Breast epithelium (tissue), 4 donors: ENCODE measurements around the gene TMEFF2. TPM values are rescaled to one million over a fixed set of nuclear protein-coding genes. Genes with fewer than 3 reads are reported as not detected.
A peak's percentile ranks its signal among the peaks of the same experiment; 100 is the strongest.

Source experiments
- DNase-seq, 2 donors: peaks; one replicate each; pipeline ENCODE4 v3.0.0-alpha.2; 2019; ENCODE audit warnings: low spot score in 2 of 2
- H3K27ac ChIP-seq, 2 donors: fragments of 200-600 bp; sonication (generic) in 1 of 2; one replicate each; pipeline ENCODE4 v1.5.1; 2016 to 2019; ENCODE audit warnings: mild to moderate bottlenecking in 1 of 2
- H3K27me3 ChIP-seq, 2 donors: fragments of 200-600 bp; sonication (generic) in 1 of 2; one replicate each; pipeline versions ENCODE4 v1.5.1 to v1.6.0; 2017 to 2019; ENCODE audit warnings: control low read depth in 1 of 2, mild to moderate bottlenecking in 1 of 2
- H3K36me3 ChIP-seq: fragments of 200-600 bp; one replicate; pipeline ENCODE4 v1.5.1; 2019
- H3K4me1 ChIP-seq, 2 donors: fragments of 200-600 bp; sonication (generic); one replicate each; pipeline ENCODE4 v1.5.1; 2016 to 2019; ENCODE audit warnings: control low read depth in 1 of 2
- H3K4me3 ChIP-seq, 3 donors: fragments of 200-600 bp; sonication (generic); 1 replicate in 2 of 3; 2 replicates in 1 of 3; pipeline ENCODE4 v1.5.1; 2016 to 2019; ENCODE audit warnings: mild to moderate bottlenecking in 3 of 3, moderate library complexity in 2 of 3
- H3K9me3 ChIP-seq, 2 donors: fragments of 200-600 bp; sonication (generic) in 1 of 2; one replicate each; pipeline ENCODE4 v1.5.1; 2016 to 2019; ENCODE audit warnings: control low read depth in 1 of 2
- POLR2A ChIP-seq: fragments of 450-650 bp; IDR thresholded peaks from one replicate; pipeline ENCODE4 v1.6.1; 2016; ENCODE audit warnings: antibody characterized with exemption, mild to moderate bottlenecking, moderate library complexity
- POLR2AphosphoS5 ChIP-seq, 3 donors: sonication (generic); formaldehyde crosslinking; IDR thresholded peaks; one replicate each; pipeline ENCODE4 v1.6.1; 2017; ENCODE audit warnings: antibody characterized with exemption in 3 of 3
- intact Hi-C: fragments of 100-400 bp; cut with DNase I; formaldehyde crosslinking; loops from one replicate; pipeline ENCODE4 v1.15.1; 2023; ENCODE audit warnings: low total_unique reads
- total RNA-seq, 3 donors: library from RNA; depleted of rRNA; stranded (reverse); fragments of >200 nt; gene quantifications; one replicate each; pipeline ENCODE4 v1.1.0, GENCODE V29; 2016
- TF ChIP-seq, protein P1 (sequence below), 3 donors: fragments of 450-650 bp; IDR thresholded peaks; one replicate each; pipeline ENCODE4 v1.5.1; 2016 to 2017; ENCODE audit warnings: antibody characterized with exemption in 3 of 3, mild to moderate bottlenecking in 3 of 3, moderate library complexity in 3 of 3

The TMEFF2 gene
- total RNA-seq, 3 donors from 2014 or later = 0.32 TPM; not detected in 2

DNA sequence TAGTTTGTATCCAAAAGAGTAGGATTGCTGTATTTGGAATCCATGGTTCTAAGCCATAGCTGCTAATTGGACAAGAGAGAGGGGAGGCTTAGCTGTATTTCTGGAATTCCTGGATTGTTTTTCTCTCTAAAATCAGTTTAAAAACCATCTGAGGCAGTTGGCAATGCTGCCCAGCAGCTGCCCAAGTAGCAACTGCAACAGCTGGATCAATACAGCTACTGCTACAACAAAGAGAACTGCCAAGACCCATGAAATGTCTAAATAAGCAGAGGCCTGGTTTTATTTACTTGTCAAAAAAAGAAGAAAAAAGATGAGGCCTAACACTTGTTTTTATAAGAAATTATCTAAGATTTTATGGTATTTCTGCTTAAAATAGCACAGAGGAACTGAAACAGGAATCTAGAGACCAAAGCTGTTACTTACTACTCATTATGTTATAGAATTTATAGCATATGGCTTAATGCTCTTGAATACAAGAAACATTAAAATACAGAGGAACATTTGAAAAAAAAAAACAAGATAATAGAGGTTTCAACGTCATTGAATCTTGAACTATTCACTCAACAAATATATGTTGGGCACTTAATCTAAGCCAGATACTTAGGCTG, 39.1 kb downstream of the TMEFF2 start:
- no peak overlapping the region for H3K27ac ChIP-seq
- intact Hi-C loops = no loop called here
- no peak overlapping the region for H3K4me3 ChIP-seq

DNA sequence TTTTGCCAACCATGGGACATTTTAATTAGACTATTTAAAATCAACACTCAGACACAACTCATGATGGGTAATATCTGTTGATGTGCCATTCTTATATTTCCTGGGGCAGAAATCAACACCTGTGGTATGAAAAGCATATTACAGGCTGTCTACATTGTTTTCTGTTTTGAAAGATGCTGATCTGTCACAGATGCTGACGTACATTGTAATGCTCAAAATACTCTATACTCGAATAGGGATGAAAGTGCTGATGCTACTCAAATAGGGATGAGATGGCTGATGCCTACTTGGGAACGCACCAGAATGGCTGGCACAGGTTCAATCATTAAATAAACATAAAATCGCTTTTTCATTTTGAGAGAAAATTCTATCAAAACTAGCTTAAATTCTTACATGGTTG, 41.2 kb downstream of the TMEFF2 start:
- Histone ChIP-seq H3K36me3 (no peaks in the 10 kb centered on the region), H3K4me1 (no peaks in the 10 kb centered on the region), H3K9me3 (no peaks in the 10 kb centered on the region), H3K27ac (no peak overlapping the region), H3K4me3 (no peak overlapping the region), H3K27me3 (no peaks in the 10 kb centered on the region)
- intact Hi-C loops = no loop called here
- no peak for DNase-seq
- TF ChIP-seq POLR2A (no peak), POLR2AphosphoS5 (IDR thresholded peaks at IDR 0.05) (no peak)
- TF ChIP-seq, protein P1, sequence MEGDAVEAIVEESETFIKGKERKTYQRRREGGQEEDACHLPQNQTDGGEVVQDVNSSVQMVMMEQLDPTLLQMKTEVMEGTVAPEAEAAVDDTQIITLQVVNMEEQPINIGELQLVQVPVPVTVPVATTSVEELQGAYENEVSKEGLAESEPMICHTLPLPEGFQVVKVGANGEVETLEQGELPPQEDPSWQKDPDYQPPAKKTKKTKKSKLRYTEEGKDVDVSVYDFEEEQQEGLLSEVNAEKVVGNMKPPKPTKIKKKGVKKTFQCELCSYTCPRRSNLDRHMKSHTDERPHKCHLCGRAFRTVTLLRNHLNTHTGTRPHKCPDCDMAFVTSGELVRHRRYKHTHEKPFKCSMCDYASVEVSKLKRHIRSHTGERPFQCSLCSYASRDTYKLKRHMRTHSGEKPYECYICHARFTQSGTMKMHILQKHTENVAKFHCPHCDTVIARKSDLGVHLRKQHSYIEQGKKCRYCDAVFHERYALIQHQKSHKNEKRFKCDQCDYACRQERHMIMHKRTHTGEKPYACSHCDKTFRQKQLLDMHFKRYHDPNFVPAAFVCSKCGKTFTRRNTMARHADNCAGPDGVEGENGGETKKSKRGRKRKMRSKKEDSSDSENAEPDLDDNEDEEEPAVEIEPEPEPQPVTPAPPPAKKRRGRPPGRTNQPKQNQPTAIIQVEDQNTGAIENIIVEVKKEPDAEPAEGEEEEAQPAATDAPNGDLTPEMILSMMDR (IDR thresholded peaks at IDR 0.05) = no peak

More for the DNA sequence above, 39.1 kb downstream of the TMEFF2 start:
- no peak for DNase-seq
- Histone ChIP-seq H3K9me3 (no peaks in the 10 kb centered on the region), H3K27me3 (no peaks in the 10 kb centered on the region), H3K4me1 (no peaks in the 10 kb centered on the region), H3K36me3 (no peaks in the 10 kb centered on the region)
- no peak for TF ChIP-seq POLR2A
- no peak for TF ChIP-seq POLR2AphosphoS5 (IDR thresholded peaks at IDR 0.05)
- TF ChIP-seq, protein P1 (IDR thresholded peaks at IDR 0.05) = no peak

DNA sequence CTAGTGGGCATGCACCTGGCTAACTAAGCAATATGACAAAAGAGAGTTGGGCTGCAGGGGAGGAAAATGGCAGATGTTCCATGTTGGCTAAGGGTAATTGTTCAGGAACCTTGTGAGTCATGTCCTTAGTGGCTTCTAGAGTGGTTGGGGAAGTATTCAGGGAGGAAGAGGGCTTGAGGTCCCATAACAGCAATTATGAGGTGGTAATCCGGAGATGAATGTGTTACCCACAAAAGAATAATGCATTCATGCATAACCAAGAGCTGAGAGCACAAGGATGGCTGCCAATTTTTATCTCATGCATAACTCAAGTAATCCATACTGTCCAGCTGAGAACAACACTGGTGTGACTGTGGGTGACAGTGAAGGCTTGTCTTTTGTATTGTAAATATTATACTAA, 42.9 kb downstream of the TMEFF2 start:
- Histone ChIP-seq H3K27me3 (no peaks in the 10 kb centered on the region), H3K4me1 (no peaks in the 10 kb centered on the region), H3K4me3 (no peak overlapping the region), H3K36me3 (no peaks in the 10 kb centered on the region), H3K27ac (no peak overlapping the region), H3K9me3 (no peaks in the 10 kb centered on the region)
- no peak for DNase-seq
- intact Hi-C loops = no loop called here
- TF ChIP-seq POLR2A = no peak
- no peak for TF ChIP-seq POLR2AphosphoS5 (IDR thresholded peaks at IDR 0.05)
- TF ChIP-seq, protein P1 (IDR thresholded peaks at IDR 0.05) = no peak

DNA sequence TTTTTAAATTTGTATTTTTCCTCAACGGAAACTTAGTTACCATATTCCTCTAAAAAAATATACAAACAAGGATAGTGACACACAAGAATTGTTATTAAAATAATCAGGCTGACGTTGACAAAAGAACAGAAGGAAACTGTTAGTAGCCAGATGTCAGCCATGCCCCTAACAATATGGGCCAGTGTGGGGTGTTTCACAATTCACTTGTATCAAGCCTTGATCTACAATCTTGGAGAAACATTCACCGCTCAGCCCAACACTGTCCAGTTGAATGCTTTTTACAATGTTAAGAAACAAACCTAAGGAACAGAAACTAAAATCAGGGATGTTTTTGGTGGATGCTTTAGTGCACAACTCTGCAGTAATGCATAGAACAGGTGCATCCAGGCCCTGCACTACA, 44.6 kb downstream of the TMEFF2 start:
- no peaks in the 10 kb centered on the region for H3K4me1 ChIP-seq

DNA sequence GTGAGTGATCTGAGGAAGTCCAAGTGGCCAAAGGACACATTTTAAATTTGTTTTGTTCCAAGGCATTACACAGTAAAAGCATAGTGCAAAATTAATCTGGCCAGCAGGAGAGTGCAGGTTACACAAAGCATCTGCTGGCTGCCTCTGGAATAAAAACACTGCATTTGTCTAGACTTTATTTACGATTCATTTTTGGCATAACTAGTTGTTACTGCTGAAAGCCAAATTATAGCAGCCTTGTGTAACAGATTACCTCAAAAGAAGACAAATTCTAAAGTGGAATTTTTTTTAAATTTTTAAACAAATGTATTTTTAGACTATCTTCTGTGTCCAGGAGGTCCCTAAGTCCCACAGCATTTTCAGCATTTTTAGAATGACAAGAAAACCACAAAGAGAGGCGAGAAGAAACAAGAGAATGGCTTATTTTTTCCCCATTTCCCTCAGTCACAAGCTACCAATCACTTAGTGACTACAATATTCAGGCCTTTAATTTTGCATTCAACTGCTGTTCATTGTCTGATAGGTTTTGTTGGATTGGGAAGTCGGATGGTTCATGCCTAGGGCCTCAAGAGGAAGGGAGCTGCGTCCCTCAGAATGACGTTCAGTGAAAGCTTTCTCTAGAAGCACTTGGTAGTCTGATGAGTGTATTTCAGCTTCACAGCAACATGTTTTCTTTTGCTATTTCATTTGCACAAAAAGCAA, 46.0 kb downstream of the TMEFF2 start:
- H3K4me1 ChIP-seq = no peaks in the 10 kb centered on the region

More for the DNA sequence above, 44.6 kb downstream of the TMEFF2 start:
- TF ChIP-seq POLR2A (no peak), POLR2AphosphoS5 (IDR thresholded peaks at IDR 0.05) (no peak)
- TF ChIP-seq, protein P1 (IDR thresholded peaks at IDR 0.05) = no peak
- Histone ChIP-seq H3K4me3 (no peak overlapping the region), H3K9me3 (no peaks in the 10 kb centered on the region), H3K27ac (no peak overlapping the region), H3K36me3 (no peaks in the 10 kb centered on the region), H3K27me3 (no peaks in the 10 kb centered on the region)
- intact Hi-C loops = no loop called here
- DNase-seq = no peak

More for the DNA sequence above, 46.0 kb downstream of the TMEFF2 start:
- intact Hi-C loops = no loop called here
- no peaks in the 10 kb centered on the region for H3K9me3 ChIP-seq
- no peak for DNase-seq
- TF ChIP-seq, protein P1 (IDR thresholded peaks at IDR 0.05) = peak in 1 of 3 donors; percentile 6
- no peak for TF ChIP-seq POLR2A
- H3K27ac ChIP-seq = peak overlapping the region; percentile 54 to 62
- no peaks in the 10 kb centered on the region for H3K27me3 ChIP-seq
- H3K4me3 ChIP-seq = no peak overlapping the region
- H3K36me3 ChIP-seq = no peaks in the 10 kb centered on the region
